ENCODE results near the gene ADCY9. TPM values are rescaled to one million over a fixed set of nuclear protein-coding genes. Genes with fewer than 3 reads are reported as not detected.
"Not testable (repeated sequence)": the region's sequence is repeated elsewhere in the genome, so short reads cannot be mapped to it uniquely, and the experiment has no call there.

Gene ADCY9
- total RNA-seq, 2 donors from 2014 or later = 18.6 to 18.7 TPM

DNA sequence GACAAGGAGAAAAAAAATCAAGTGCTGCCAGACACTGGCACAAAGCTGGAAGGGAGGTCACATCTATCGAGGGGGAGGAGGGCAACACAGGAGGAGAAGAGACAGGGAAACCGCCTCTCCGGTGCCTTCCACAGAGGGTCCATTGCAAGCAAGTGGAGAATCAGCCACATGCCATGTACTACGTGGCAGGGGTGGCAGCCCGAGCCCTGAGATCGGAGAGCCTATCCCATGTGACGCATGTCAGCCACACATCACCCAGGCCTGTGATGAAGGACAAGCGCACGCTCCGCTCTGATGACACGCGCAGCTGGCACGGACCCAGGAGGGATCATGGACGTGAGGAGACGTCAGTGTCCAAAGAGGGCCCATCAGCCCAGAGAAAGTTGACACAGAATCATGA is 30.1 kb downstream of the ADCY9 start:
- ATAC-seq (replicated peaks in 1 of 2) (no peak), DNase-seq (no peak)
- H3K9me3 Mint-ChIP-seq = no peaks in the 10 kb centered on the region
- H3K27ac Mint-ChIP-seq = no peak overlapping the region
- peaks cover 21% of the 10 kb centered on the region for H3K4me1 Mint-ChIP-seq (ENCODE audit: low read depth)
- no peaks in the 10 kb centered on the region for H3K36me3 Mint-ChIP-seq (ENCODE audit: insufficient read depth in 2 of 2)
- H3K27me3 Mint-ChIP-seq (ENCODE audit: low read depth) = no peaks in the 10 kb centered on the region
- no peak overlapping the region for H3K4me3 Mint-ChIP-seq

DNA sequence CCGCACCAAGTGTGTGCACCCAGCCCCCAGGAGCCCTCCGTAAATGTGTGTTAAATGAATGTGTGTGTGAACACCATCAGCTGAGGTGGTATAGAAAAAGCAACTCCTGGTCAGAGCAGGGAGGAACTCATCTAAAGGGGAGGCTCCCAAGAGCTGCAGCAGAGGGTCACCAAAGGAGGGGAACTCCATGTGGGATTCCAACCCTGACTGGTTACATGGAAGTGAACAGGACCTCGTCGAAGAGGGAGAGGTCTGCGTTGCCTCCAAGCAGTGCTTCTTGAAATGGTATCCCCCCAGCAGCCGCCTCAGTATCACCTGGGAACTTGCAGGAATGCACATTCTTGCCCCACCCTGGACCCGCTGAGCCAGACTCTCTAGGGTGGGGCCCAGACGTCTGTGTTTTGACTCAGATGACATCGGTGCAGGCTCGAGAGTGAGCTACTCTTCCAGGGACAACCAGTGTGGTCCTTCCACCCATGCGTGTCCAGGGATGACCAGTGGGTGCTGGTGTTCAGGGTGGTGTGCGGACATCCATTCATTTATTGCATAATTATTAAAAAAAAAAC is 30.8 kb downstream of the ADCY9 start:
- no peaks in the 10 kb centered on the region for H3K36me3 Mint-ChIP-seq (ENCODE audit: insufficient read depth in 2 of 2)
- H3K27ac Mint-ChIP-seq = no peak overlapping the region
- no peak overlapping the region for H3K4me3 Mint-ChIP-seq
- ATAC-seq (replicated peaks in 1 of 2) (no peak), DNase-seq (no peak)
- H3K27me3 Mint-ChIP-seq (ENCODE audit: low read depth) = no peaks in the 10 kb centered on the region
- H3K9me3 Mint-ChIP-seq = no peaks in the 10 kb centered on the region
- H3K4me1 Mint-ChIP-seq (ENCODE audit: low read depth) = peaks cover 28% of the 10 kb centered on the region

DNA sequence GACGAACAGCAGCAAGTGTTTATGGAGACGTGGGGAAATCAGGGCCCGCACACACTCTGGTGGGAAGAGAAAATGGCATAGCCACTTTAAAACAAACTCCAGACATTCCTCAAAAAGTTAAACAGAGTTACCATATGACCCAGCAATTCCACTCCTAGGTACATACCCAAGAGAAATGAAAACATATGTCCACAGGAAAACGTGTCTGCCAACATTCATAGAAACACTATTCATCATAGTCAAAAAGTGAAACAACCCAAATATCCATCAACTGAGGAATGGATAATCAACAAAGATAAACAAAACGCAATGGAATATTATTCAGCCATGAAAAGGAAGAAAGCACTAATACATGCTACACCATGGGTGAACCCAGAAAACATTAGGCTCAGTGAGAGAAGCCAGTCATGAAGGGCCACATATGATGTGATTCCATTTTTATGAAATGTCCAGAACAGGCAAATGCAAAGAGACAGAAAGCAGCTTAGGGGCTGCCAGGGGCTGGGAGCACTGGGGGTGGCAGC is 32.8 kb downstream of the ADCY9 start:
- Mint-ChIP-seq H3K36me3 (ENCODE audit: insufficient read depth in 2 of 2) (no peaks in the 10 kb centered on the region), H3K9me3 (no peaks in the 10 kb centered on the region), H3K4me1 (ENCODE audit: low read depth) (peaks cover 36% of the 10 kb centered on the region), H3K4me3 (no peak overlapping the region), H3K27me3 (ENCODE audit: low read depth) (no peaks in the 10 kb centered on the region), H3K27ac (no peak overlapping the region)
- ATAC-seq (replicated peaks in 1 of 2) = no peak
- DNase-seq = no peak

DNA sequence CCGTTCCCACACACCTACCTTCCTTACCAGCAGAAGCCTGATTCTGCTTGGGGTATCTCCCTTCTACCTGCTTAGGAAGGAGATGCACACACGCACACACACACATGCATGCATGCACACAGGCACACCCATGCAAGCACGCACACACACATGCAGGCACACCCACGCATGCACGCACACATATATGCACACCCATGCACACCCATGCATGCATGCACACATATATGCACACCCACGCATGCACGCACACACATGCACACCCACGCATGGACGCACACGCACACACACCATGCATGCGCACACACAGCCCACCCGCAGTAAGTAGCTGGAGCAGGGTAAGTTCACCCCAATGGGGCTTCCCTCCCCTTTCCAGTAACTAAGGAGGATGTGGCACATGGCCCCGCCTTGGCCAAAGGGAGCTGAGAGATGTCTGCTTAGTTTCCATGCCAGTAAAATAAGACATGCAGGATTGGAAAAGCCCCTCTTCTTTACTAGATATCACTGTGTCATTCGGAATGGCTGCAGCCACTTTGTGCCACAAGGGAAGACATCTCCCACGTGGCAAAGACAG is 33.7 kb downstream of the ADCY9 start:
- Mint-ChIP-seq H3K27me3 (ENCODE audit: low read depth) (no peaks in the 10 kb centered on the region), H3K27ac (no peak overlapping the region), H3K4me1 (ENCODE audit: low read depth) (peaks cover 42% of the 10 kb centered on the region), H3K4me3 (peak overlapping the region; percentile 61 to 76), H3K9me3 (no peaks in the 10 kb centered on the region), H3K36me3 (ENCODE audit: insufficient read depth in 2 of 2) (peaks cover 2 to 3% of the 10 kb centered on the region in 2 donors)
- ATAC-seq (replicated peaks in 1 of 2) (peak; percentile 31 to 35), DNase-seq (peak; percentile 14 to 16)

DNA sequence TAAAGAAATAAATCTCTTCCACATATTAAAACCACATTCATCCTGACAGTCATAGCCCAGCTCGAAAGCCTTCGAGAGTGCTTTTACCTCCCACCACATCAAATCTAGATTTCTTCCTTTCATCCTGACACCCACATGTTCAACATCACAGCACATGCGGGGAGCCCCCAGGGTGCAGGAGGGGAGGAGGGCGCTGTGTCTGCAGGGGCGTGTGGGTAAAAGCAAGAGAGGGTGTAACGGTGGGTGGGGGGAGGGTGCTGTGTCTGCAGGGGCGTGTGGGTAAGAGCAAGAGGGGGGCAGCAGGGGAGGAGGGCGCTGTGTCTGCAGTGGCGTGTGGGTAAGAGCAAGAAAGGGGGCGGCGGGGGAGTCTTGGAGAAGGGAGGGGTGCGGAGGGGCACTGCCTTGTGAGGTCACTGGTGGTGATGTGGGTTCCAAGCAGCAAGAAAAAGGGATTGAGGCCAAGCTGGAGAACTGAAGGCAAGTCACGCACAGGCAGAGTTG is 34.7 kb downstream of the ADCY9 start:
- H3K4me1 Mint-ChIP-seq (ENCODE audit: low read depth) = peaks cover 52% of the 10 kb centered on the region
- H3K36me3 Mint-ChIP-seq (ENCODE audit: insufficient read depth in 2 of 2) = peaks cover 3 to 5% of the 10 kb centered on the region in 2 donors
- H3K27me3 Mint-ChIP-seq (ENCODE audit: low read depth) = no peaks in the 10 kb centered on the region
- H3K27ac Mint-ChIP-seq = no peak overlapping the region
- ATAC-seq (replicated peaks in 1 of 2) (peak; percentile 52 to 74), DNase-seq (peak; percentile 37 to 67)
- H3K4me3 Mint-ChIP-seq = peak overlapping the region; percentile 61 to 76
- H3K9me3 Mint-ChIP-seq = no peaks in the 10 kb centered on the region

DNA sequence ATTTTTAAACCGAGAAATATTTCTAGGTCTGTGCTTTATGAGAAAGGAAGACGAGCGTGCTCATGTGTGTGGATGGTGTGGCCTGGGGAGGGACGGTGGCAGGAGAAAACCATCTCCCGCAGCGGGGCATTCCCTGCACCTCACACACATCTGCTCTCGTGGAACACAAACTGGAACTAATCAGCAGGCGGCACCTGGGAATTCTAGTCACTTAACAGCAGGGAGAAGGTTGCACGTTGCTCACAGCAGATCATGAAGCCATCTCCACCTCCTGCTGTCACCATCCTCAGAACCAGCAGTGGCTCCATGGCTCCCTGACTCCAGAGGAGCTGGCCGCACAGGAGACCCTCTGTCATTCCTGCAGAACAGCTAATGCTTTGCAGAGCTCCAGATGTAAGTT is 35.2 kb downstream of the ADCY9 start:
- H3K4me3 Mint-ChIP-seq = peak overlapping the region; percentile 61 to 76
- H3K9me3 Mint-ChIP-seq = no peaks in the 10 kb centered on the region
- H3K27me3 Mint-ChIP-seq (ENCODE audit: low read depth) = no peaks in the 10 kb centered on the region
- H3K4me1 Mint-ChIP-seq (ENCODE audit: low read depth) = peaks cover 54% of the 10 kb centered on the region
- H3K36me3 Mint-ChIP-seq (ENCODE audit: insufficient read depth in 2 of 2) = peaks cover 3 to 5% of the 10 kb centered on the region in 2 donors
- ATAC-seq (replicated peaks in 1 of 2) = peak; percentile 6 to 22
- DNase-seq = no peak
- no peak overlapping the region for H3K27ac Mint-ChIP-seq

DNA sequence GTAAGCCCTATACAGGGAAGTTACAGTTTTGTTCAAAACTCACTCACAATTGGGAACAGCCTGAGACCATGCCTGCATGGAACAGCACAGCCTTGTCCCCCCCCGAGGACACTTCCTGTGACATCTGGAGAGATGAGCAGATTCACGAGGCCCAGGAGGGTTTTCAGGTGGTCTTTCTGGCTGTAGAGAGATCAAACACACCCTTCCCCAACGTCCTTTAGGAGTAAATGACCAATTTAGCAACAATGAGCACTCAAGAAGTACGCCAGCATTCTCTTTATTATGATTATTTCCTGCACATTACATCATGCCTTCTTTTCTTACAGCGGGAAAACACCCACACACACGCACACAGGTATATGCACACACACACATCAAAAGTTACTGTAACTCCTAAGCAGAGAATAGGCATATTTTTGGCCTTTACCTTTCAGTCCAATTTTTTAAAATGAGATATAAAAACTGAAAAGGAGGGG is 39.0 kb downstream of the ADCY9 start:
- H3K36me3 Mint-ChIP-seq (ENCODE audit: insufficient read depth in 2 of 2) = peaks cover 3 to 5% of the 10 kb centered on the region in 2 donors
- no peaks in the 10 kb centered on the region for H3K9me3 Mint-ChIP-seq
- H3K4me1 Mint-ChIP-seq (ENCODE audit: low read depth) = peaks cover 52% of the 10 kb centered on the region
- ATAC-seq (replicated peaks in 1 of 2) (peak; percentile 80 to 81), DNase-seq (peak; percentile 47 to 54)
- peak overlapping the region; percentile 88 for H3K27ac Mint-ChIP-seq
- no peaks in the 10 kb centered on the region for H3K27me3 Mint-ChIP-seq (ENCODE audit: low read depth)
- peak overlapping the region; percentile 81 to 86 for H3K4me3 Mint-ChIP-seq

DNA sequence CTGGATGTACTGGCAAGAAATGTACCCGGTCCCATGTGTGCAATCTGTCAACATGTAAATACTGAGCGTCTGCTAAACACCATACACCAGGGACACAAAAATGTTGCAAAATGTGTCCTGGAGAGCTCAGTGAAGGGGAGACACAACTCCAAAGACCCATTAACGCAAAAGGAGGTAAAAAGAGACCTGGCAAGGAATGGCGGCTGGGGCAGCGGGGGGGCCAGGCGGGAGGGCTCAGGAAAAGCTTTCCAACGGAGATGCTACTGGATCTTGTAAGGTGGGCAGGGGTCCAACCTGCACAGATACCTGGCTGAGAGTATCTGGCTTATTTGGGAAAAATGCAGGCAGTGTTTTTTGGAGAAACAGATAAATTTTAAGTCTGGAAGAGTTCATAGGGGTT is 40.7 kb downstream of the ADCY9 start:
- Mint-ChIP-seq H3K27ac (peak overlapping the region; percentile 26), H3K36me3 (ENCODE audit: insufficient read depth in 2 of 2) (peaks cover 3 to 5% of the 10 kb centered on the region in 2 donors), H3K4me3 (peak overlapping the region in 1 of 2 donors; percentile 37), H3K4me1 (ENCODE audit: low read depth) (peaks cover 35% of the 10 kb centered on the region), H3K27me3 (ENCODE audit: low read depth) (no peaks in the 10 kb centered on the region), H3K9me3 (no peaks in the 10 kb centered on the region)
- no peak for DNase-seq
- no peak for ATAC-seq (replicated peaks in 1 of 2)

DNA sequence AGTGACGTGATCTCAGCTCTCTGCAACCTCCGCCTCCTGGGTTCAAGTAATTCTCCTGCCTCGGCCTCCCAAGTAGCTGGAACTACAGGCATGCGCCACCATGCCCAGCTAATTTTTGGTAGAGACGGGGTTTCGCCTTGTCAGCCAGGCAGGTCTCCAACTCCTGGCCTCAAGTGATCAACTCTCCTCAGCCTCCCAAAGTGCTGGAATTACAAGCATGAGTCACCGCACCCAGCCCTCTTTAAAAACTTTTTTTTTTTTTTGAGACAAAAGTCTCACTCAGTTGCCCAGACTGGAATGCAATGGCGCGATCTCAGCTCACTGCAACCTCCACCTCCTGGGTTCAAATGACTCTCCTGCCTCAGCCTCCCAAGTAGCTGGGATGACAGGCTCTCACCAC is 43.1 kb downstream of the ADCY9 start:
- not testable (repeated sequence) for H3K36me3 Mint-ChIP-seq (ENCODE audit: insufficient read depth in 2 of 2); ATAC-seq (replicated peaks in 1 of 2); H3K4me3 Mint-ChIP-seq; H3K9me3 Mint-ChIP-seq; H3K27ac Mint-ChIP-seq; H3K27me3 Mint-ChIP-seq (ENCODE audit: low read depth); DNase-seq
- peaks cover 26% of the 10 kb centered on the region for H3K4me1 Mint-ChIP-seq (ENCODE audit: low read depth)

DNA sequence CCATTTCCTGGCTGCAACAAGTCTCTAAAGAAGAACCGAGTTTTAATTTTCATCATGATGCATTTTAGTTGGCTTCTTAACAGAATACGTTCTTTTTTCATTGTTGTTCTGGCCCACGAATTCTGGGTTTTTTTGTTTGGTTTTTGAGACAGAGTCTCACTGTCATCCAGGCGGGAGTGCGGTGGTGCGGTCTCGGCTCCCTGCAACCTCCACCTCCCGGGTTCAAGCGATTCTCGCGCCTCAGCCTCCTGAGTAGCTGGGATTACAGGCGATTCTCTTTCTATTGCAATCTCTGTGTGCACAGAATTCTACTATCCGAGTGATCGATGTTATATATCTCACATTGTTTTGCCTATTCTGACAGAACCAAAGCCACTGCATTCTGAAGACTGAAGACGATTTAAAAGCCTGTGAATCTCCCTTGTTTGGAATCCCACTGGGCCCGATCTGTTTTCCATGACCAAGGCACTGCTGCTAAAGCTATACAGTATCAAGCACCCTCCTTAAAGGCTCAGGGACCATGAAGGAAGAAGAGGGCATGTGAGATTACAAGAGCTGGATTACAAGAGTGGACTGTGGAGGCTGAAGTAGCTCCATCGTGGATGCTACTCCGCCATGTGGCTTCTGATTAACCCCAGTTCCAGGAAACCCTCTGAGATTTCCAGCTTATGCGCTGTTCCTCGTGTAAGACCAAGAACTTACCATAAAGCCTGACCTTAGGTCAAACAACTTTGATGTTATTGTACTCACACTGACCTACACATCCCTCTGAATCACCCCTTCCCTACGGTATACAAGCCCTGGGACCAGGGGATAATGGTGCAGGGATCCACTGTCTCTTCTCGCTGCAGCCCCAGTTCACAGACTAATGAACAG is 44.3 kb downstream of the ADCY9 start:
- Mint-ChIP-seq H3K4me3 (no peak overlapping the region), H3K36me3 (ENCODE audit: insufficient read depth in 2 of 2) (no peaks in the 10 kb centered on the region), H3K9me3 (no peaks in the 10 kb centered on the region), H3K27me3 (ENCODE audit: low read depth) (no peaks in the 10 kb centered on the region), H3K4me1 (ENCODE audit: low read depth) (peaks cover 14% of the 10 kb centered on the region), H3K27ac (no peak overlapping the region)
- ATAC-seq (replicated peaks in 1 of 2) (no peak), DNase-seq (no peak)

DNA sequence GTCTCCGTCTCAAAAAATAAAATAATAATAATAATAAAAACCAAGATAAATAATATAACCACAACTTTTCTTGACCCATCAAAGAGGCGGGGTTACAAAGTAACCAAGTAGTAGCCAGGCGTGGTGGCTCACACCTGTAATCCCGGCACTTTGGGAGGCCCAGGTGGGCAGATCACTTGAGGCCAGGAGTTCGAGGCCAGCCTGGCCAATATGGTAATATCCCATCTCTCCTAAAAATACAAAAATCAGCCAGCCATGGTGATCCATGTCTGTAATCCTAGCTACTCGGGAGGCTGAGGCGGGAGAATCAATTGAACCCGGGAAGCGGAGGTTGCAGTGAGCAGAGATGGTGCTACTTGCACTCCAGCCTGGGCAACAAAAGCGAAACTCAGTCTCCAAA is 45.3 kb downstream of the ADCY9 start:
- H3K27me3 Mint-ChIP-seq (ENCODE audit: low read depth) = no peaks in the 10 kb centered on the region
- no peak overlapping the region for H3K27ac Mint-ChIP-seq
- H3K36me3 Mint-ChIP-seq (ENCODE audit: insufficient read depth in 2 of 2) = peaks cover 0 to 2% of the 10 kb centered on the region in 2 donors
- H3K4me1 Mint-ChIP-seq (ENCODE audit: low read depth) = peaks cover 8% of the 10 kb centered on the region
- DNase-seq (no peak), ATAC-seq (replicated peaks in 1 of 2) (no peak)
- no peaks in the 10 kb centered on the region for H3K9me3 Mint-ChIP-seq
- H3K4me3 Mint-ChIP-seq = no peak overlapping the region

DNA sequence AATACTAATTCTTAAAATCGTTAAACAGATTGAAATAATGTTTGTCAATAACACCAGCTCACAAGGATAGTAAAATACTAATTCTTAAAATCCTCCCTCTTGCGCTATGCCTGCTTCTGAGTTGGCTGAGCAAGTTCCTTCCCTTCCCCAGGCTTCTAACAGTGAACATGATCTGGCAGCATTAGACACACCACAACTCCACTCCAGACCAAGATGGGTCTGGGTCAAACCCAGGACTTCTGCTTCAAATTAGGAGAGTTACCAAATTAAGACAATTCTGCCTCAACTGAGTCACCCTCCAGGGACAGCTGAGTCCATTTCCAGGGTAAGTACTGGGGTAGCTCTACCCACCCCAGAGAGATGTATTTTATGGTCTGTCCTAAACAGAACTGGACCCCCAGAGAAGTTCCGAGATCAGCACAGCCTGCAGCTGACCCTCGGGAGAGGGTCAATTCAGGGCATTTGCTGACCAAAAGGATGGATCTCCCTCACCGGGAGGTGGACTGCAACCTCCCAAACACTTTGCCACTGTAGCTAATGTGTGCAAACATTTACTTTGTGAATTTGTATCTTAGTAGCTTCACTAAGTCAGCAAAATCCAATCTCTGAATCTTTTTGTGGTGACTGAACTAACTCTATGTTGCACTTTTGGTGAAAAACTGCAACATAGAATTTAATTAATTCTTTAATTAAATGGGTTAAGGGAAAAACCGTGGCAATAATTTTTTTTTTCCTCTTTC is 48.8 kb downstream of the ADCY9 start:
- Mint-ChIP-seq H3K9me3 (peaks cover 0 to 3% of the 10 kb centered on the region in 2 donors), H3K27me3 (ENCODE audit: low read depth) (no peaks in the 10 kb centered on the region), H3K36me3 (ENCODE audit: insufficient read depth in 2 of 2) (peaks cover 5 to 18% of the 10 kb centered on the region in 2 donors), H3K4me1 (ENCODE audit: low read depth) (peaks cover 9% of the 10 kb centered on the region), H3K27ac (no peak overlapping the region), H3K4me3 (no peak overlapping the region)
- DNase-seq (no peak), ATAC-seq (replicated peaks in 1 of 2) (no peak)

All from activated T-cell treated with anti-CD3 and anti-CD28 coated beads, Interleukin-2, amount 50 U/mL, for 72 hours (primary cell).